GM18498 (cell line): Measurements from ENCODE around the gene AJM1.

Experiments
- ATAC-seq: cut with Tn5 transposase; IDR thresholded peaks from one replicate; pipeline ENCODE4 v1.9.1; 2021; ENCODE audit warnings: mild to moderate bottlenecking, moderate library complexity; ENCODE audit not compliant: unreplicated experiment

The AJM1 gene

GRCh38 chr9:136807281-136808074 lies 34.8 kb upstream of the AJM1 start, which contains the start of gene RABL6:
TSS of gene RABL6 (plus strand) at chr9:136807948. CDS start at chr9:136808197, 249 bp downstream.
- peak; percentile 80 for ATAC-seq

DNA sequence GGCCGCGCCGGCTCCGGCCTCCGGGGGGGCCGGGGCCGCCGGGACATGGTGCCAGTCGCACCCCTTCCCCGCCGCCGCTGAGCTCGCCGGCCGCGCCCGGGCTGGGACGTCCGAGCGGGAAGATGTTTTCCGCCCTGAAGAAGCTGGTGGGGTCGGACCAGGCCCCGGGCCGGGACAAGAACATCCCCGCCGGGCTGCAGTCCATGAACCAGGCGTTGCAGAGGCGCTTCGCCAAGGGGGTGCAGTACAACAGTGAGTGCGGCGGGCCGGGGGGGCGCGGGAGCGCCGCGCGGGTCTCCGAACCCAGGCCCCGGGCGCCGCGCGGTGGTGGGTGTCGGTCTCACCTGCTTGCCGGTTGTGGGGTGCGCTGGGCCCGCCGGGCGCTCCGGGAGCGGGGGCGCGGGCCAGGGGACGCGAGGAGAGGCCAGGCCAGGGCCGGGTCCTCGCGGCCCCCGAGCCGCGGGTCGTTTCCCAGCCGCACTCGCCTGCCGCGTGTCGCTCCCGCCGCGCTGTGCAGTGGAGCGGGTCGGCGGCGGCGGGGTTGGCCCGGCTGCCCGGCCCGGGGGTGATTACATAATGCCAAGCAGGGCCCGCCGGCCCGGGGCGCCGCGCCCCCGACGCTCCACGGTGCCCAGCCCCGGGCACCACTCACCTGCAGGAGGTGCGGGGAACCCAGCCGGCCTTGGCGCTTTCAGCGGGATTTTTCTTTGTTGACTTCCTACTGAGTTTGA lies 34.0 kb upstream of the AJM1 start:
- peak; percentile 44 for ATAC-seq

GRCh38 chr9:136808806-136809158 lies 33.5 kb upstream of the AJM1 start:
- ATAC-seq, result no peak

GRCh38 chr9:136814725-136815421 lies 27.4 kb upstream of the AJM1 start:
- ATAC-seq, result no peak

DNA sequence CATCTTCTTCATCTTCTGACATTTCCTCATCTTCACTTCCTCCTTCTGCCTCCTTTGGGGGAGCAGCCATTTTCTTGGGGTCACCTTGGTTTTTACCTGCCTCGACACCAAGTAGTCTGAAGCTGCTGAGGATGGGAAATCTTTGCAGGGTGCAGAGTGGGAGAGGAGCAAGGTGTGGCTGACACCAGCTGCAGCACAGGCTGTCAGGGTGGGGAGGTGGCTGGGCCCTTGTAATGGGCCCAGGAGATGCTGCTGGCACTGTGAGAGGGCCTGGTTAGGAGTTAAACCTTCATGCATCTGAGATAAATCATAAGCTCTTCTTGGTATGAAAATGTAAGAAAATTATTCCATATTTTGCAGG lies 26.9 kb upstream of the AJM1 start:
- ATAC-seq, result no peak

GRCh38 chr9:136820971-136821825 lies 21.1 kb upstream of the AJM1 start:
- no peak for ATAC-seq

GRCh38 chr9:136821826-136822544 lies 20.3 kb upstream of the AJM1 start:
- ATAC-seq, result no peak

- no peak for ATAC-seq
These were observed 18.9 kb upstream of the AJM1 start for GRCh38 chr9:136823136-136824046.

DNA sequence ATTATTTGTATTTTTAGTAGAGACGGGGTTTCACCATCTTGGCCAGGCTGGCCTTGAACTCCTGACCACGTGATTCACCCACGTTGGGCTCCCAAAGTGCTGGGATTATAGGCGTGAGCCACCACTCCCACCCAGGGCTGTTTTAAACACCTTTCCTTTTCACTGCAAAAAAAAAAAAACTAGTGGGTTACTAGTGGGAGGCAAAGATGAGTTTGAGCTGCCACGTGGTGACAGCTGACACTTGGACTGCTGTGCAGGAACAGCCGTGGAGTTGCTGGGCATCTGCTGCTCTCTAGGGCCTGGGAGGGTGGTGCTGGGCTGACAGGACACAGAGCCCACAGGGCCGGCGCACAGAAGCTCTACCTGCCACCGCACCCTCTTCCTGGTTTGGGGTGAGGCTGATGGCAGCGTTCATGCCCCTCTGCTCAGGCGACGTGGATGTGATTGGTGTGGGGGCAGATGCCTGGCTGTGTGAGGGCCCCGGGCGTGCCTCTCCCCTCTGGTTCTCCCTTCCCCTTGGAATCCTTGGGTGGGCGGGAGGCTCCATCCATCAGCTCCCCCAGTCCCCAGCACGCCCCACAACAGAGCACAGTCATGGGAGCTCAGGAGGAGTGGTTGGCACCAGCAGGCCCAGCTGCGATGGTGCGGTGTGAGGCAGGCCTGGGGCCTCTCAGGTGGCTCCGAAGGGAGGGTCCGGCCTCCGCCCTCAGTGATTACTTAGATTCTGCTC lies 17.6 kb upstream of the AJM1 start:
- ATAC-seq, result no peak

- no peak for ATAC-seq
These were observed 16.7 kb upstream of the AJM1 start for GRCh38 chr9:136825295-136826187.

DNA sequence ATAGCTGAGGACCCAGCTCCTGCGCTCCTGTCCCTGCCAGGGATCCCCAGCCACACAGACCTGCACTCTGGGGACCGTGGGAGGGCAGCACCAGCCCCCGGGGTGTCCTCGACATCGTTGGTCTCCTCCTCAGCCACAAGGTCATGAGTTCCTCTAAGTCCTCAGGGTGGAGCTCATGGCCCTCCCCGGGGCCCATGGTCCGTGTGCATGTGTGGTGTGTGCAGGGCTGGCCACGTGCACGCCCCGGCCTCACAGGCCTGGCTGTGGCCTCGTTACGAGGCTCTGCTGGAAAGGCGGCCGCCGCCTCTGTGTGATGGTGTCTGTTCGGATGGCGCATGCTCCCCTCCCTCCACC lies 16.1 kb upstream of the AJM1 start:
- no peak for ATAC-seq

DNA sequence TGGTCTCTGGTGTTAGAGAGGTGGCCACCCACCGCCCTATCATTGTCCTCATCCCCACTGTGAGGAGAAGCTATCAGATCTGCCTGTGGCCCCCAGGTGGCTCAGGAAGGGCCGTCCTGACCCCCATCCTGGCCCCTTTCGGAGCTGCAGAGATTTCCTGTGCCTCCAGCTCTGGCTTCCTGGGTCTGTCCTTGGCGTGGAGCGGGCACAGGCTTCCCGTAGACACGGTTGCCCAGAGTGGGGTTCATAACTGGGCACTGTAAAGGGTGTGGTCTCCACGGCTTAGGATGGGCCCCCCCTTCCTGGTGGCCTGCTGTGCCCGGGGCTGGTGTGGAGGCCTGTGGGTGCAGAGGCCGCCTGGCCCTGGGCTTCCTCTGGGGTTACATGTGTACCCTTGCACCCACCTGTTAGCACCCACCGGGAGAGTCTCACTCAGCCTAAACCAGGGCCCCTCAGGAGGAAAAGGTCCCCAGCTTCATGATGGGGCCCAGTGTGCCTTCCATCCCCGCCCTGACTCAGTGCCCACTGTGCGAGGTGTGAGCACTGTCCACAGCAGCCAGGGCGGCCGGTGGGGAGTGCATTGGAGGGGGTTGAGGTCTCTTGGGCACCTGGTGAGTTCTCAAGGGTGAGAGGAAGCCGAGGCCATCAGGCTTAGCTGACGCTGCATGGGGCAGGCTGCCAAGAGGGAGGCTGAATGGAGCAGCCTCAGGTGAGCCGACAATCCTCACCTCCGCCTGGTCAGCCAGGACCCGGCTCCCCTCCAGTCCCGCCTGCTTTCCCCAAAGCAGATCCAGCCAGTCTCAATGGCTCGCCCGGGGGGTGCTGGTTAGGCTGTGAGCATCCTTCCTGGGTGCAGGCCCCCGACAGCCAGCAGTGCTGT lies 15.3 kb upstream of the AJM1 start:
- ATAC-seq, result no peak

DNA sequence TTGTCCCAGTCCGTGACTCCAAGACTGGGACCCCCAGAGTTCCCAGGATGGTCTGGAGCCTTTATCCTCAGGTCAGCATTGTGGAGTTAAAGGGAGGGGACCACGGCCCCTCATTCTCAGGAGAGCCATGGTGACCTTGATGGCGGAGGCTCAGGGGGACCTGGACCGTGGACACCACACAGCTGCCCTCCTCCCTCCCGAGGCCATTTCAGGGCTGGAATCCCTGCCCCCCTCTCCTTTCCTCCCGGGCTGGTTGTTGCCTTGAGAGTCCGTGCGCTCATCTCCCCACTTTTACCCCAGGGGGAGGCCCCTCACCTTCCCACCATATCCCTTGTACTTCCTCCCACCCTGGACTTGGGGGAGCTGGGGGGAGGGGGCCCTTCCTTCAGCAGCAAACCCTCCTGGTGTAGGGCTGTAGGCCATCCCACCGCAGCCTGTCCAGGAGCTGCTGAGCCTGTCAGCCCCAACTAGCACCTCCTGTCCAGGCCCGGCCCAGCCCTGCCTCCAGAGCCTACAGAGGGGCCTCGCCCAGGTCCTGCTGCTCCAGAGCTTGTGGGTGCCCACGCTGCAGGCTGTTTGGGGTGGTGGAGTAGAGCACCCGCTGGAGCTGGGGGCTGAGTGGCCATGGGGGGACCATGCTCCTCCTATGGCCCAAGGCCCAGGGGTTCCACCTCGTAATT lies 14.3 kb upstream of the AJM1 start:
- no peak for ATAC-seq

DNA sequence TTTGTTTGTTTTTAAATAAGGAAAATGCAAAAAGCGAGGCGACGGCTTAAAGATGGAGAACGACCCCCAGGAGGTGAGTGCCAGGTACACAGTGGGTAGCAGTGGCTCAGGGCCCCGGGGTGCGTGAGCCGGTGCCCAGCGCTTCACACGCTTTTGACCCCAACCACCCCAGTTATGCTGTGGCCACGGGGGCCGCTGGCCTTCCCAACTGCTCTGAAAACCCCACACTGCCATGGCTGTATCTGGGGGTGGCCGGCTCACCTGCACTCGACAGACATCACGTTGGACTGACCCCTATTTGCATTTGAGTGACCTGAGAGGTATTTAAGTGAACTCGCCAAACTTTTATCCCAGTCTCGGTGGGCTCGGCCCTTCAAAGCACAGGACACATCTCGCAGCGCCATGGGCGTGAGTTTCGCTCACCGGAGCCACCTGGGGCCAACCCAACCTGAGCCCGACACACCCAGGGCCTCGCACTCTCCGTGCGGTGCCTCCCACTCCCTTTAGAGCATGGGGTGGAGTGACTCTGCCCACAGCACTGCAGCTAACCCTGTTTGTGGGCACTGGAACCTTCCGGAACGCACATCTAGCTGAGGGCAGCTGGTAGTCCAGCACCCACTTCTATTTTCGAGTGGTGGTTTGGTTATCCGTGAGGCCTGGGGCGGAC lies 13.7 kb upstream of the AJM1 start:
- no peak for ATAC-seq

- ATAC-seq, result no peak
These were observed 12.9 kb upstream of the AJM1 start for GRCh38 chr9:136829412-136829811.
